CD4-positive, CD25-positive, alpha-beta regulatory T cell (primary cell): ENCODE measurements around the gene STK32C. TPM values are rescaled to one million over a fixed set of nuclear protein-coding genes. Genes with fewer than 3 reads are reported as not detected.
A peak's percentile ranks its signal among the peaks of the same experiment; 100 is the strongest.
"Not testable (repeated sequence)": the region's sequence is repeated elsewhere in the genome, so short reads cannot be mapped to it uniquely, and the experiment has no call there.

Source experiments
- ATAC-seq, 2 donors: fragments of 150-1000 bp; cut with Tn5 transposase; one replicate each; pipeline ENCODE4 v1.10.0; 2021; ENCODE audit warnings: low read depth in 2 of 2, moderate number of reproducible peaks in 2 of 2, moderate library complexity in 1 of 2
- DNase-seq, 3 donors: peaks; one replicate each; pipeline versions ENCODE4 v3.0.0 to v3.0.0-alpha.2; 2012 to 2022; ENCODE audit warnings: mixed read lengths in 1 of 3
- H3K27ac ChIP-seq: one replicate; pipeline ENCODE4 v1.7.0; 2013; ENCODE audit warnings: mild to moderate bottlenecking, low read length; ENCODE audit not compliant: insufficient read depth, poor library complexity, severe bottlenecking
- H3K27me3 ChIP-seq: one replicate; pipeline ENCODE4 v1.7.0; 2013; ENCODE audit warnings: low read length; ENCODE audit not compliant: control insufficient read depth, insufficient read depth
- H3K36me3 ChIP-seq: one replicate; pipeline ENCODE4 v1.7.0; 2013; ENCODE audit warnings: mild to moderate bottlenecking, low read length, moderate library complexity; ENCODE audit not compliant: control insufficient read depth, insufficient read depth
- H3K4me1 ChIP-seq: 2 replicates; pipeline ENCODE4 v1.7.0; 2013; ENCODE audit warnings: mild to moderate bottlenecking, low read length; ENCODE audit not compliant: insufficient read depth, control insufficient read depth, poor library complexity, severe bottlenecking
- H3K4me3 ChIP-seq: one replicate; pipeline ENCODE4 v1.7.0; 2013; ENCODE audit warnings: low read depth, mild to moderate bottlenecking, low read length, moderate library complexity
- H3K9me3 ChIP-seq, 2 experiments: 1 replicate in 1 of 2; 2 replicates in 1 of 2; pipeline ENCODE4 v1.7.0; 2013; ENCODE audit warnings: low read length in 2 of 2, mild to moderate bottlenecking in 1 of 2, moderate library complexity in 1 of 2; ENCODE audit not compliant: control insufficient read depth in 2 of 2
- H3K27ac Mint-ChIP-seq, 3 donors: one replicate each; pipeline ENCODE4 v1.8.0; 2020 to 2022; ENCODE audit warnings: mild to moderate bottlenecking in 3 of 3, mixed read lengths in 3 of 3, moderate library complexity in 2 of 3
- H3K27me3 Mint-ChIP-seq: one replicate; pipeline ENCODE4 v1.8.0; 2022; ENCODE audit warnings: mild to moderate bottlenecking, mixed read lengths
- H3K36me3 Mint-ChIP-seq: one replicate; pipeline ENCODE4 v1.8.0; 2020; ENCODE audit warnings: mixed read lengths
- H3K4me1 Mint-ChIP-seq, 4 donors: one replicate each; pipeline ENCODE4 v1.8.0; 2020 to 2022; ENCODE audit warnings: mixed read lengths in 4 of 4, mild to moderate bottlenecking in 1 of 4
- H3K4me3 Mint-ChIP-seq, 4 donors: one replicate each; pipeline ENCODE4 v1.8.0; 2020 to 2022; ENCODE audit warnings: mild to moderate bottlenecking in 4 of 4, mixed read lengths in 4 of 4, moderate library complexity in 3 of 4
- H3K9me3 Mint-ChIP-seq, 7 donors: one replicate each; pipeline ENCODE4 v1.8.0; 2020 to 2022; ENCODE audit warnings: mixed read lengths in 7 of 7, mild to moderate bottlenecking in 3 of 7, moderate library complexity in 2 of 7
- polyA plus RNA-seq, 4 donors: library from polyadenylated mRNA; unstranded; fragments of 300-500 nt; fragmentation: Illumina TruSeq; gene quantifications; one replicate each; pipeline ENCODE4 v1.2.3, GENCODE V29; 2021
- total RNA-seq: library from RNA; stranded (reverse); gene quantifications from one replicate; pipeline ENCODE4 v1.2.3, GENCODE V29; 2022

STK32C gene
- total and polyA plus RNA-seq, 5 donors from 2014 or later = 3.5 to 7.0 (median 6.6) TPM

- Mint-ChIP-seq H3K4me1 (peaks cover 4 to 27% (median 18%) of the 10 kb centered on the region in 4 donors), H3K4me3 (peak overlapping the region; percentile 69 to 96 (median 88)), H3K36me3 (peaks cover 12% of the 10 kb centered on the region)
- H3K27ac Mint-ChIP-seq, H3K27me3 Mint-ChIP-seq, DNase-seq, H3K36me3 ChIP-seq, H3K27ac ChIP-seq, H3K27me3 ChIP-seq, H3K4me3 ChIP-seq, H3K9me3 ChIP-seq, ATAC-seq, H3K9me3 Mint-ChIP-seq: not testable (repeated sequence)
- H3K4me1 ChIP-seq = peaks cover 13% of the 10 kb centered on the region
Observed at GRCh38 chr10:132337854-132338253, 30.1 kb upstream of the STK32C start.

GRCh38 chr10:132336919-132337407, 29.2 kb upstream of the STK32C start:
- Mint-ChIP-seq H3K9me3 (peaks cover 0 to under 1% (median 0%) of the 10 kb centered on the region in 7 donors), H3K27me3 (no peaks in the 10 kb centered on the region), H3K4me3 (peak overlapping the region; percentile 69 to 96 (median 88)), H3K4me1 (peaks cover 4 to 32% (median 22%) of the 10 kb centered on the region in 4 donors), H3K36me3 (peaks cover 5% of the 10 kb centered on the region), H3K27ac (peak overlapping the region; percentile 83 to 87 (median 85))
- Histone ChIP-seq H3K36me3 (no peaks in the 10 kb centered on the region), H3K4me1 (peaks cover 20% of the 10 kb centered on the region), H3K27ac (peak overlapping the region; percentile 29), H3K4me3 (peak overlapping the region; percentile 80), H3K9me3 (no peaks in the 10 kb centered on the region), H3K27me3 (no peaks in the 10 kb centered on the region)
- ATAC-seq (no peak), DNase-seq (peak in 2 of 3 donors; percentile 22 to 49)

GRCh38 chr10:132336064-132336746, 28.5 kb upstream of the STK32C start:
- Histone ChIP-seq H3K4me1 (peaks cover 23% of the 10 kb centered on the region), H3K4me3 (peak overlapping the region; percentile 80), H3K27me3 (no peaks in the 10 kb centered on the region), H3K36me3 (no peaks in the 10 kb centered on the region), H3K9me3 (no peaks in the 10 kb centered on the region), H3K27ac (no peak overlapping the region)
- DNase-seq = no peak
- H3K27me3 Mint-ChIP-seq = no peaks in the 10 kb centered on the region
- peak overlapping the region in 2 of 3 donors; percentile 65 to 85 for H3K27ac Mint-ChIP-seq
- H3K9me3 Mint-ChIP-seq = peaks cover 0 to 1% (median 0%) of the 10 kb centered on the region in 7 donors
- no peaks in the 10 kb centered on the region for H3K36me3 Mint-ChIP-seq
- H3K4me1 Mint-ChIP-seq = peaks cover 4 to 37% (median 25%) of the 10 kb centered on the region in 4 donors
- no peak for ATAC-seq
- H3K4me3 Mint-ChIP-seq = peak overlapping the region; percentile 69 to 96 (median 88)

- no peaks in the 10 kb centered on the region for H3K9me3 ChIP-seq
- no peaks in the 10 kb centered on the region for H3K27me3 ChIP-seq
- no peaks in the 10 kb centered on the region for H3K27me3 Mint-ChIP-seq
- no peak overlapping the region for H3K4me3 ChIP-seq
- H3K27ac Mint-ChIP-seq = peak overlapping the region; percentile 65 to 86 (median 73)
- H3K4me1 Mint-ChIP-seq = peaks cover 4 to 38% (median 26%) of the 10 kb centered on the region in 4 donors
- DNase-seq (no peak), ATAC-seq (no peak)
- no peaks in the 10 kb centered on the region for H3K36me3 Mint-ChIP-seq
- peak overlapping the region; percentile 31 to 62 (median 45) for H3K4me3 Mint-ChIP-seq
- H3K9me3 Mint-ChIP-seq = peaks cover 0 to 1% (median 0%) of the 10 kb centered on the region in 7 donors
- H3K36me3 ChIP-seq = no peaks in the 10 kb centered on the region
- H3K4me1 ChIP-seq = peaks cover 31% of the 10 kb centered on the region
- H3K27ac ChIP-seq = no peak overlapping the region
Observed at GRCh38 chr10:132335189-132336063, 27.7 kb upstream of the STK32C start.

- Histone ChIP-seq H3K9me3 (no peaks in the 10 kb centered on the region), H3K4me1 (peaks cover 38% of the 10 kb centered on the region), H3K36me3 (no peaks in the 10 kb centered on the region), H3K4me3 (no peak overlapping the region), H3K27ac (no peak overlapping the region), H3K27me3 (no peaks in the 10 kb centered on the region)
- DNase-seq = no peak
- peak overlapping the region in 2 of 4 donors; percentile 43 to 98 for H3K4me3 Mint-ChIP-seq
- no peaks in the 10 kb centered on the region for H3K27me3 Mint-ChIP-seq
- peak overlapping the region in 1 of 3 donors; percentile 65 for H3K27ac Mint-ChIP-seq
- peaks cover 0 to 1% (median 0%) of the 10 kb centered on the region in 7 donors for H3K9me3 Mint-ChIP-seq
- no peak for ATAC-seq
- peaks cover 10 to 45% (median 32%) of the 10 kb centered on the region in 4 donors for H3K4me1 Mint-ChIP-seq
- no peaks in the 10 kb centered on the region for H3K36me3 Mint-ChIP-seq
Observed at GRCh38 chr10:132334631-132335188, 27.0 kb upstream of the STK32C start.

- Mint-ChIP-seq H3K27ac (peak overlapping the region in 2 of 3 donors; percentile 62 to 89), H3K9me3 (peaks cover 0 to 1% (median 0%) of the 10 kb centered on the region in 7 donors)
Observed at GRCh38 chr10:132333386-132333785, 25.6 kb upstream of the STK32C start.

GRCh38 chr10:132332433-132332754, 24.6 kb upstream of the STK32C start:
- DNase-seq = no peak
- no peaks in the 10 kb centered on the region for H3K36me3 Mint-ChIP-seq
- peak overlapping the region; percentile 90 to 98 (median 94) for H3K4me3 Mint-ChIP-seq
- no peaks in the 10 kb centered on the region for H3K9me3 ChIP-seq
- H3K36me3 ChIP-seq = no peaks in the 10 kb centered on the region
- H3K9me3 Mint-ChIP-seq = peaks cover 0 to 1% (median 0%) of the 10 kb centered on the region in 7 donors
- peak; percentile 9 to 25 for ATAC-seq
- H3K27ac Mint-ChIP-seq = peak overlapping the region in 2 of 3 donors; percentile 89 to 93
- peaks cover 47% of the 10 kb centered on the region for H3K4me1 ChIP-seq
- H3K27ac ChIP-seq = peak overlapping the region; percentile 80
- peaks cover 20 to 64% (median 45%) of the 10 kb centered on the region in 4 donors for H3K4me1 Mint-ChIP-seq
- H3K4me3 ChIP-seq = peak overlapping the region; percentile 53
- H3K27me3 ChIP-seq = no peaks in the 10 kb centered on the region
- H3K27me3 Mint-ChIP-seq = no peaks in the 10 kb centered on the region

More at GRCh38 chr10:132333386-132333785, 25.6 kb upstream of the STK32C start:
- peak overlapping the region; percentile 55 to 98 (median 70) for H3K4me3 Mint-ChIP-seq
- no peaks in the 10 kb centered on the region for H3K36me3 Mint-ChIP-seq
- DNase-seq (no peak), ATAC-seq (no peak)
- Histone ChIP-seq H3K4me1 (peaks cover 49% of the 10 kb centered on the region), H3K4me3 (no peak overlapping the region), H3K9me3 (no peaks in the 10 kb centered on the region), H3K27ac (no peak overlapping the region), H3K27me3 (no peaks in the 10 kb centered on the region), H3K36me3 (no peaks in the 10 kb centered on the region)
- H3K27me3 Mint-ChIP-seq = no peaks in the 10 kb centered on the region
- peaks cover 20 to 58% (median 43%) of the 10 kb centered on the region in 4 donors for H3K4me1 Mint-ChIP-seq
